Measurements from ENCODE around the gene EXOSC5.
A peak's percentile ranks its signal among the peaks of the same experiment; 100 is the strongest.
"Not testable (repeated sequence)": the region's sequence is repeated elsewhere in the genome, so short reads cannot be mapped to it uniquely, and the experiment has no call there.

Gene EXOSC5

GRCh38 chr19:41397086-41398049 is at the start of gene EXOSC5, which contains the start of gene BCKDHA:
Gene EXOSC5 (minus strand): TSS chr19:41397359. CDS start chr19:41397328, 31 bp downstream.
Gene BCKDHA (plus strand): TSS chr19:41397818. CDS start chr19:41397828, 10 bp downstream.
- DNase-seq (ENCODE audit: low read depth, low spot score): peak; percentile 99

- no peak for DNase-seq (ENCODE audit: low read depth, low spot score)
These were observed 48.4 kb upstream of the EXOSC5 start for GRCh38 chr19:41445575-41445974.

GRCh38 chr19:41443813-41444455 is 46.8 kb upstream of the EXOSC5 start:
- DNase-seq (ENCODE audit: low read depth, low spot score): no peak

- no peak for DNase-seq (ENCODE audit: low read depth, low spot score)
These were observed 45.6 kb upstream of the EXOSC5 start, which contains the start of gene ERICH4 for GRCh38 chr19:41442473-41443355. Gene ERICH4 (plus strand): TSS chr19:41443156. CDS start chr19:41443170, 14 bp downstream.

GRCh38 chr19:41441321-41441945 is 44.3 kb upstream of the EXOSC5 start:
- no peak for DNase-seq (ENCODE audit: low read depth, low spot score)

GRCh38 chr19:41439441-41440222 is 42.5 kb upstream of the EXOSC5 start, which contains the start of gene DMAC2:
Gene DMAC2 (minus strand): TSS chr19:41439912. CDS start chr19:41439899, 13 bp downstream.
- DNase-seq (ENCODE audit: low read depth, low spot score): peak; percentile 98

GRCh38 chr19:41437944-41438574 is 40.9 kb upstream of the EXOSC5 start:
- DNase-seq (ENCODE audit: low read depth, low spot score): no peak

GRCh38 chr19:41436674-41436951 is 39.5 kb upstream of the EXOSC5 start:
- no peak for DNase-seq (ENCODE audit: low read depth, low spot score)

GRCh38 chr19:41435936-41436673 is 38.9 kb upstream of the EXOSC5 start:
- DNase-seq (ENCODE audit: low read depth, low spot score): no peak

- DNase-seq (ENCODE audit: low read depth, low spot score): not testable (repeated sequence)
These were observed 38.2 kb upstream of the EXOSC5 start for GRCh38 chr19:41435376-41435775.

GRCh38 chr19:41434450-41434849 is 37.3 kb upstream of the EXOSC5 start:
- no peak for DNase-seq (ENCODE audit: low read depth, low spot score)

GRCh38 chr19:41433171-41433570 is 36.0 kb upstream of the EXOSC5 start:
- DNase-seq (ENCODE audit: low read depth, low spot score): no peak

- peak; percentile 26 for DNase-seq (ENCODE audit: low read depth, low spot score)
These were observed 34.5 kb upstream of the EXOSC5 start for GRCh38 chr19:41431426-41432386.

GRCh38 chr19:41430922-41431321 is 33.8 kb upstream of the EXOSC5 start:
- no peak for DNase-seq (ENCODE audit: low read depth, low spot score)

GRCh38 chr19:41428481-41428859 is 31.3 kb upstream of the EXOSC5 start:
- no peak for DNase-seq (ENCODE audit: low read depth, low spot score)

- peak; percentile 25 for DNase-seq (ENCODE audit: low read depth, low spot score)
These were observed 30.7 kb upstream of the EXOSC5 start for GRCh38 chr19:41427647-41428480.
